Immature natural killer cell (primary cell): ENCODE data around the gene MMP8. TPM values are rescaled to one million over a fixed set of nuclear protein-coding genes. Genes with fewer than 3 reads are reported as not detected.
A peak's percentile ranks its signal among the peaks of the same experiment; 100 is the strongest.

ENCODE experiments used
- DNase-seq, 3 donors: peaks; one replicate each; pipeline ENCODE4 v3.0.0; 2022; ENCODE audit warnings: mixed read lengths in 1 of 3
- H3K27ac Mint-ChIP-seq, 6 donors: one replicate each; pipeline ENCODE4 v1.8.0; 2020; ENCODE audit warnings: mixed read lengths in 6 of 6, mild to moderate bottlenecking in 5 of 6, inconsistent platforms in 4 of 6, moderate library complexity in 3 of 6
- H3K27me3 Mint-ChIP-seq, 3 donors: one replicate each; pipeline ENCODE4 v1.8.0; 2020 to 2021; ENCODE audit warnings: low read depth in 3 of 3, mild to moderate bottlenecking in 3 of 3, mixed read lengths in 3 of 3, moderate library complexity in 3 of 3, inconsistent platforms in 1 of 3
- H3K36me3 Mint-ChIP-seq, 3 donors: one replicate each; pipeline ENCODE4 v1.8.0; 2020; ENCODE audit warnings: mixed read lengths in 3 of 3, inconsistent platforms in 2 of 3, mild to moderate bottlenecking in 2 of 3
- H3K4me1 Mint-ChIP-seq, 2 donors: one replicate each; pipeline ENCODE4 v1.8.0; 2020; ENCODE audit warnings: inconsistent platforms in 2 of 2, mild to moderate bottlenecking in 2 of 2, mixed read lengths in 2 of 2, moderate library complexity in 1 of 2
- H3K4me3 Mint-ChIP-seq, 5 donors: one replicate each; pipeline ENCODE4 v1.8.0; 2020; ENCODE audit warnings: mild to moderate bottlenecking in 5 of 5, mixed read lengths in 5 of 5, inconsistent platforms in 3 of 5, moderate library complexity in 3 of 5
- H3K9me3 Mint-ChIP-seq, 6 donors: one replicate each; pipeline ENCODE4 v1.8.0; 2020; ENCODE audit warnings: mild to moderate bottlenecking in 6 of 6, mixed read lengths in 6 of 6, inconsistent platforms in 4 of 6, moderate library complexity in 3 of 6
- polyA plus RNA-seq, 3 donors: library from polyadenylated mRNA; unstranded; fragments of 300-500 nt; fragmentation: Illumina TruSeq; gene quantifications; one replicate each; pipeline ENCODE4 v1.2.3, GENCODE V29; 2021

MMP8 gene
- polyA plus RNA-seq, 3 donors from 2014 or later: not detected

- no peak for DNase-seq
- Mint-ChIP-seq H3K9me3 (peaks cover 0 to 1% (median 0%) of the 10 kb centered on the region in 6 donors), H3K4me1 (no peaks in the 10 kb centered on the region), H3K36me3 (no peaks in the 10 kb centered on the region), H3K27me3 (peaks cover 4 to 12% (median 10%) of the 10 kb centered on the region in 3 donors), H3K4me3 (no peak overlapping the region), H3K27ac (no peak overlapping the region)
Observed at GRCh38 chr11:102708654-102709053, 16.1 kb downstream of the MMP8 start.

- no peak for DNase-seq
- peaks cover 0 to 1% (median 0%) of the 10 kb centered on the region in 6 donors for H3K9me3 Mint-ChIP-seq
- no peak within 1 kb of the TSS for H3K4me3 Mint-ChIP-seq
- H3K4me1 Mint-ChIP-seq: no peaks in the 10 kb centered on the region
- H3K27ac Mint-ChIP-seq: no peak within 1 kb of the TSS
- H3K27me3 Mint-ChIP-seq: peaks cover 1 to 10% (median 4%) of the 10 kb centered on the region in 3 donors
- no peaks in the 10 kb centered on the region for H3K36me3 Mint-ChIP-seq
Observed at GRCh38 chr11:102705626-102706025, 19.1 kb downstream of the MMP8 start, which contains the start of gene MMP27. MMP27 (minus strand) TSS chr11:102705769; CDS start chr11:102705714, 55 bp downstream.

GRCh38 chr11:102704841-102705240, 19.9 kb downstream of the MMP8 start:
- H3K9me3 Mint-ChIP-seq: no peaks in the 10 kb centered on the region

GRCh38 chr11:102703826-102704493, 20.8 kb downstream of the MMP8 start:
- Mint-ChIP-seq H3K27me3 (peaks cover 1 to 9% (median 2%) of the 10 kb centered on the region in 3 donors), H3K36me3 (no peaks in the 10 kb centered on the region), H3K27ac (no peak overlapping the region), H3K9me3 (peaks cover 0 to 3% (median 0%) of the 10 kb centered on the region in 6 donors), H3K4me1 (no peaks in the 10 kb centered on the region), H3K4me3 (no peak overlapping the region)
- DNase-seq: no peak

More at GRCh38 chr11:102704841-102705240, 19.9 kb downstream of the MMP8 start:
- no peak for DNase-seq
- H3K4me3 Mint-ChIP-seq: no peak overlapping the region
- H3K4me1 Mint-ChIP-seq: no peaks in the 10 kb centered on the region
- peaks cover 1 to 8% (median 4%) of the 10 kb centered on the region in 3 donors for H3K27me3 Mint-ChIP-seq
- no peaks in the 10 kb centered on the region for H3K36me3 Mint-ChIP-seq
- no peak overlapping the region for H3K27ac Mint-ChIP-seq

- H3K4me1 Mint-ChIP-seq: no peaks in the 10 kb centered on the region
- H3K27ac Mint-ChIP-seq: no peak overlapping the region
- no peak for DNase-seq
- no peak overlapping the region for H3K4me3 Mint-ChIP-seq
- H3K9me3 Mint-ChIP-seq: peaks cover 0 to 6% (median 0%) of the 10 kb centered on the region in 6 donors
- no peaks in the 10 kb centered on the region for H3K36me3 Mint-ChIP-seq
- H3K27me3 Mint-ChIP-seq: peaks cover 0 to 7% (median 0%) of the 10 kb centered on the region in 3 donors
Observed at GRCh38 chr11:102695201-102695600, 29.6 kb downstream of the MMP8 start.

GRCh38 chr11:102685754-102686153, 39.0 kb downstream of the MMP8 start:
- H3K4me3 Mint-ChIP-seq: no peak overlapping the region
- peaks cover 2 to 4% (median 2%) of the 10 kb centered on the region in 3 donors for H3K27me3 Mint-ChIP-seq
- H3K4me1 Mint-ChIP-seq: no peaks in the 10 kb centered on the region
- no peaks in the 10 kb centered on the region for H3K36me3 Mint-ChIP-seq
- DNase-seq: no peak
- no peak overlapping the region for H3K27ac Mint-ChIP-seq
- peaks cover 0 to 2% (median 0%) of the 10 kb centered on the region in 6 donors for H3K9me3 Mint-ChIP-seq

- H3K9me3 Mint-ChIP-seq: peaks cover 0 to 2% (median 0%) of the 10 kb centered on the region in 6 donors
- no peak overlapping the region for H3K4me3 Mint-ChIP-seq
- H3K27ac Mint-ChIP-seq: no peak overlapping the region
- no peak for DNase-seq
- no peaks in the 10 kb centered on the region for H3K36me3 Mint-ChIP-seq
- H3K27me3 Mint-ChIP-seq: peaks cover 2 to 4% (median 2%) of the 10 kb centered on the region in 3 donors
- no peaks in the 10 kb centered on the region for H3K4me1 Mint-ChIP-seq
Observed at GRCh38 chr11:102685338-102685737, 39.4 kb downstream of the MMP8 start.

GRCh38 chr11:102683277-102683676, 41.5 kb downstream of the MMP8 start:
- Mint-ChIP-seq H3K36me3 (no peaks in the 10 kb centered on the region), H3K9me3 (peaks cover 0 to 2% (median 0%) of the 10 kb centered on the region in 6 donors), H3K4me1 (no peaks in the 10 kb centered on the region), H3K27me3 (peaks cover 2 to 3% (median 3%) of the 10 kb centered on the region in 3 donors), H3K4me3 (no peak overlapping the region), H3K27ac (no peak overlapping the region)
- no peak for DNase-seq

- DNase-seq: no peak
- Mint-ChIP-seq H3K4me3 (no peak overlapping the region), H3K9me3 (peaks cover 0 to 2% (median 0%) of the 10 kb centered on the region in 6 donors), H3K27me3 (peaks cover 0 to 3% (median 3%) of the 10 kb centered on the region in 3 donors), H3K4me1 (no peaks in the 10 kb centered on the region), H3K27ac (no peak overlapping the region), H3K36me3 (no peaks in the 10 kb centered on the region)
Observed at GRCh38 chr11:102680945-102681344, 43.8 kb downstream of the MMP8 start.

- H3K9me3 Mint-ChIP-seq: no peaks in the 10 kb centered on the region
- H3K27ac Mint-ChIP-seq: no peak overlapping the region
- no peak for DNase-seq
- no peaks in the 10 kb centered on the region for H3K36me3 Mint-ChIP-seq
- no peak overlapping the region for H3K4me3 Mint-ChIP-seq
- H3K27me3 Mint-ChIP-seq: peaks cover 1 to 6% (median 4%) of the 10 kb centered on the region in 3 donors
- no peaks in the 10 kb centered on the region for H3K4me1 Mint-ChIP-seq
Observed at GRCh38 chr11:102678022-102678421, 46.7 kb downstream of the MMP8 start.

GRCh38 chr11:102676084-102676483, 48.7 kb downstream of the MMP8 start:
- Mint-ChIP-seq H3K4me3 (no peak overlapping the region), H3K9me3 (no peaks in the 10 kb centered on the region), H3K27me3 (peaks cover 1 to 6% (median 2%) of the 10 kb centered on the region in 3 donors), H3K27ac (no peak overlapping the region), H3K4me1 (no peaks in the 10 kb centered on the region), H3K36me3 (no peaks in the 10 kb centered on the region)
- no peak for DNase-seq

- no peak overlapping the region for H3K27ac Mint-ChIP-seq
- H3K9me3 Mint-ChIP-seq: no peaks in the 10 kb centered on the region
- H3K27me3 Mint-ChIP-seq: peaks cover 2 to 6% (median 3%) of the 10 kb centered on the region in 3 donors
- no peak overlapping the region for H3K4me3 Mint-ChIP-seq
- DNase-seq: no peak
- no peaks in the 10 kb centered on the region for H3K36me3 Mint-ChIP-seq
- no peaks in the 10 kb centered on the region for H3K4me1 Mint-ChIP-seq
Observed at GRCh38 chr11:102669664-102670063, 55.1 kb downstream of the MMP8 start.

- no peaks in the 10 kb centered on the region for H3K9me3 Mint-ChIP-seq
- peak; percentile 2 to 10 (median 6) for DNase-seq
- no peaks in the 10 kb centered on the region for H3K4me1 Mint-ChIP-seq
- H3K4me3 Mint-ChIP-seq: no peak overlapping the region
- peaks cover 1 to 6% (median 2%) of the 10 kb centered on the region in 3 donors for H3K27me3 Mint-ChIP-seq
- no peak overlapping the region for H3K27ac Mint-ChIP-seq
- H3K36me3 Mint-ChIP-seq: no peaks in the 10 kb centered on the region
Observed at GRCh38 chr11:102666331-102666957, 58.3 kb downstream of the MMP8 start.

GRCh38 chr11:102664001-102664752, 60.6 kb downstream of the MMP8 start:
- Mint-ChIP-seq H3K36me3 (no peaks in the 10 kb centered on the region), H3K27me3 (peaks cover 1 to 3% (median 2%) of the 10 kb centered on the region in 3 donors), H3K9me3 (no peaks in the 10 kb centered on the region), H3K27ac (no peak overlapping the region), H3K4me3 (no peak overlapping the region), H3K4me1 (no peaks in the 10 kb centered on the region)
- DNase-seq: no peak
